NCI-H2171 (cell line): ENCODE measurements around the gene RLN2.
"Not testable (repeated sequence)": the region's sequence is repeated elsewhere in the genome, so short reads cannot be mapped to it uniquely, and the experiment has no call there.

ENCODE experiments used
- DNase-seq: peaks from one replicate; lab custom pipeline; 2025; lab: John Stamatoyannopoulos, UW

Gene RLN2, protein sequence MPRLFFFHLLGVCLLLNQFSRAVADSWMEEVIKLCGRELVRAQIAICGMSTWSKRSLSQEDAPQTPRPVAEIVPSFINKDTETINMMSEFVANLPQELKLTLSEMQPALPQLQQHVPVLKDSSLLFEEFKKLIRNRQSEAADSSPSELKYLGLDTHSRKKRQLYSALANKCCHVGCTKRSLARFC

DNA sequence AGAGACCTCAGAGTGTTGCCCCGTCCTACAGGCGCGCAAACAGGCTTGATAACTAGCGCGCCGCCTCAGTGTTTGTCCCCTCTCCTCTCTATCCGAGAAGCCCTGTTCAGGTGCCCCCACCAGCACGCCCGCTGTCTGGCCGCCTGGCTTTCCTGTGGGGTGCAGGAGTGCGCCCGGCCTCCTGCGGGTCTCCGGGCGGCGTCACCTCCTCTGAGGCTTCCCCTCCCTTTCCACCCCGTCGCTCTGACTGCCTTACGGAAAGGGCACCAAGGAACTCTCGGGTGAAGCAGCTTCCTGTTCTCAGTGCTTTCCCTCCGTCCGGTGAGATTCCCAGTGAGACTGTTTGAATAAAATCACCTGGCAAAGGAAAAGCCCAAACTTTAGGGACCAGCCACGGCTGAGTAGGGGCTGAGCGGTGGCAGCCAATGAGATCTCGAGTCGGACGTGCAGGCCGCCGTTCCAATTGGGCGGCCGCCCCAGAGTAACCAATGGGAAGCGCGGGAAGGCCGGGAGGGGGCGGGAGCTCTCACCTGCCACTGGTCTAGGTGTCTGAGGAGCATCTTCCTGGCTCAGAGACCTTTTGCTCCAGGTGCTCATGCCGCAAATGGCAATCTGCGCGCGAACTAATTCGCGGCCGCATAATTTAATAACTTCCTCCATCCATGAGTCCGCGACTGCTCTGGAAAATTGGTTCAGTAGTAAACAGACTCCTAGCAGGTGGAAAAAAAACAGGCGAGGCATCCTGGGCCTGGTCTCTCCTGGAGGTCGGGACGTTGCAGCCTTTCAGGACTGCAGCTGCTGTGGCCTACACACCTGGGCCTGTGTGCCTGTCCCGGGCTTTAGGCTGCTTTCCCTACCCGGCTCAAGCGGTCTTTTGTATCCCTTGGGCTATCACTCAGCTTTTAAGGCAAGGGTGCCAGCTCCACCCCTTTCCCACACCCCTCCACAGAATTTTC is at the start of gene RLN2:
RLN2 (minus strand) TSS at position 877 of the 956 bp plus-strand sequence; CDS start at position 741, 136 bp downstream.
- DNase-seq: not testable (repeated sequence)

DNA sequence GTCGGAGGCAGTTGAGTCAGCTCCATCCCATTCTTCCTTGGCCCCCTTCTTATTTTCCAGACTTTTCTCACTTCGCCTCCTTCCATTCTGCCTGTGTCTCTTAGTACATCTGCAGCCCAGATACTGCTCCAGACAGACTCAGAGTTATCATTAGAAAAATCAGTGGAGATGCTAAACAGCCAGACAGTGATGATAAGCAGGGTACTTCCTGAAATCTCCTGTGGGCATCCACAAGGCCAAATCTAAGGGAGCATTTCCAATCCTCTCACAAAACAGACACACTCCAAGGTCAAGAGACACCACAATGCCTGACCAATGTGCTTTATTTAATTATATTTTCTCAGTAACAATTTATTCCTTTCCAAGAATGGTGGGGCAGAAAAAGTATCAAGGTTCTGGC is 49.7 kb upstream of the RLN2 start:
- DNase-seq: no peak

DNA sequence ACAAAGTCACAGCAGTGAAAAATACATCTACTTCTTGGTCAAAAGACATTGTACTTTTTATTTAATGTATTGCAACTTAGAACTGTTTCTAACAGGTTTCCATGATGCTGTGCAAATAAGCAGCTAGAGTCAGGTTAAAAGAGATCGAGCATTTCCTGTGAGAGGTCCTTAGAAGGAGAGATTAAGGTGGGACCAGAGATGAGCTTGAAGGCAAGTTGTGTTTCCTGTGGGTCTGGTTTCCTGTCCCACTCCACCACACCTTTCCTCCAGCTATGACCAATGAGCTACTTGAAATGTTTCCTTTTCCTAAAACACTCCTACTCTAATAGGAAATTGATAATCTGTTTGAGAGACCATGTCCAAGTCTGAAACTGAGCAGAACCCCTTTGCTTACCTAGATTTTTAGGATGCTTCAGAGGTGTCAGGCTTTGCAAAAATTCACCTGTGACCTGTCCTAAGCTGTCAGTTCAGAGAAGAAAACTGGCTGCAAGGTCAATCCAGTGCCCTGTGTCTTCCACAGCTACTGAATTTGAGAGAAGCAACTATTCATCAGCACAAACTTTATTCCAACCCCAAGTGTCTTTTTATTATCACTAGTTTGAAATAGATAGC is 48.2 kb upstream of the RLN2 start:
- DNase-seq: no peak

DNA sequence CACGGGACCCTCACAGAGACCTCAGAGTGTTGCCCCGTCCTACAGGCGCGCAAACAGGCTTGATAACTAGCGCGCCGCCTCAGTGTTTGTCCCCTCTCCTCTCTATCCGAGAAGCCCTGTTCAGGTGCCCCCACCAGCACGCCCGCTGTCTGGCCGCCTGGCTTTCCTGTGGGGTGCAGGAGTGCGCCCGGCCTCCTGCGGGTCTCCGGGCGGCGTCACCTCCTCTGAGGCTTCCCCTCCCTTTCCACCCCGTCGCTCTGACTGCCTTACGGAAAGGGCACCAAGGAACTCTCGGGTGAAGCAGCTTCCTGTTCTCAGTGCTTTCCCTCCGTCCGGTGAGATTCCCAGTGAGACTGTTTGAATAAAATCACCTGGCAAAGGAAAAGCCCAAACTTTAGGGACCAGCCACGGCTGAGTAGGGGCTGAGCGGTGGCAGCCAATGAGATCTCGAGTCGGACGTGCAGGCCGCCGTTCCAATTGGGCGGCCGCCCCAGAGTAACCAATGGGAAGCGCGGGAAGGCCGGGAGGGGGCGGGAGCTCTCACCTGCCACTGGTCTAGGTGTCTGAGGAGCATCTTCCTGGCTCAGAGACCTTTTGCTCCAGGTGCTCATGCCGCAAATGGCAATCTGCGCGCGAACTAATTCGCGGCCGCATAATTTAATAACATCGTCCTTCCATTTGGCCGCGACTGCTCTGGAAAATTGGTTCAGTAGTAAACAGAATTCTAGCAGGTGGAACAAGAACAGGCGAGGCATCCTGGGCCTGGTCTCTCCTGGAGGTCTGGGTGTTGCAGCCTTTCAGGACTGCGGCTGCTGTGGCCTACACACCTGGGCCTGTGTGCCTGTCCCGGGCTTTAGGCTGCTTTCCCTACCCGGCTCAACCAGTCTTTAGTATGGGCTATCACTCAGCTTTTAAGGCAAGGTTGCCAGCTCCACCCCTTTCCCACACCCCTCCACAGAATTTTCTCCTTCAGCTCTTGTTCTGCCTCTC is 34.8 kb upstream of the RLN2 start, which contains the start of gene RLN1:
RLN1 (minus strand) TSS at position 885 of the 990 bp plus-strand sequence; CDS start at position 755, 130 bp downstream.
- DNase-seq: not testable (repeated sequence)

DNA sequence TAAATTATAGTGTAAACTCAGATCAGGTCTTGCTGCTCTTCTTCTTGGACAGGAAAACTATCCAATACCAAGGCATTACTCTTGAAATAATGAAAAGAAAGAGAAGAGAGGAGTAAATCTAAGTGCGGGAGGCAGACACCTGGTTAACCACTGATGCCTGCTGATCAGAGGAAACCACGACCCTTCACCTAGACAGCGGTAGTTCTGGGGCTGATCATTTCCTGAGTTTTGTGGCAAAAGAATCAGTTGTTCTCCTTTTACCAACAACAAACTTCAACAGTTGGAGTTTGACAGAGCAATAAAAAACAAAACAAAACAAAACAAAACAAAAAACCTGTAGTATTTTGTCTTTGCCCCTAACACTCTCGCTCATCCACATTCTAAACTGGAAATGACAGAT is 32.2 kb upstream of the RLN2 start:
- DNase-seq: no peak

DNA sequence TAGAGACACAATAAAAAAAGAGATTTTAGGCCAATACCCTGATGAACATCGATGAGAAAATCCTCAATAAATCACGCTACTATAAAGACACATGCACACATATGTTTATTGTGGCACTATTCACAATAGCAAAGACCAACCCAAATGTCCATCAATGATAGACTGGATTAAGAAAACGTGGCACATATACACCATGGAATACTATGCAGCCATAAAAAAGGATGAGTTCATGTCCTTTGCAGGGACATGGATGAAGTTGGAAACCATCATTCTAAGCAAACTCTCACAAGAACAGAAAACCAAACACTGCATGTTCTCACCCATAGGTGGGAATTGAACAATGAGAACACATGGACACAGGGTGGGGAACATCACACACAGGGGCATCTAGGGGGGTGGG is 26.8 kb upstream of the RLN2 start:
- DNase-seq: not testable (repeated sequence)

DNA sequence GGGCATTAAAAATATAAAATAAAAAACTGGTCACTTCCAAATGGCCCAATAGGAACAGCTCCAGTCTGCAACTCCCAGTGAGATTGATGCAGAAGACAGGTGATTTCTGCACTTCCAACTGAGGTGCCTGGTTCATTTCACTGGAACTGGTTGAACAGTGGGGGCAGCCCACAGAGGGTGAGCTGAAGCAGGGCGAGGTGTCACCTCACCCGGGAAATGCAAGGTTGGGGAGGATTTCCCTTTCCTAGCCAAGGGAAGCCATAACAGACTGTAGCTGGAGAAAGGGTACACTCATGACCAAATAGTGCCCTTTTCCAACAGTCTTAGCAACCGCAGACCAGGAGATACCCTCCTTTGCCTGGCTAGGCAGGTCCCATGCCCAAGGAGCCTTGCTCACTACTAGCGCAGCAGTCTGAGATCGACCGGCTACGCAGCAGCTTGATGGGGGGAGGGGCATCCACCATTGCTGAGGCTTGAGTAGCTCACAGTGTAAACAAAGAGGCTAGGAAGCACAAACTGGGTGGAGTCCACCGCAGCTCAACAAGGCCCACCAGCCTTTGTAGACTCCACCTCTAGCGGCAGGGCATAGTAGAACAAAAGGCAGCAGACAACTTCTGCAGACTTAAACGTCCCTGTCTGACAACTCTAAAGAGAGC is 22.5 kb upstream of the RLN2 start:
- DNase-seq: peak; percentile 29

DNA sequence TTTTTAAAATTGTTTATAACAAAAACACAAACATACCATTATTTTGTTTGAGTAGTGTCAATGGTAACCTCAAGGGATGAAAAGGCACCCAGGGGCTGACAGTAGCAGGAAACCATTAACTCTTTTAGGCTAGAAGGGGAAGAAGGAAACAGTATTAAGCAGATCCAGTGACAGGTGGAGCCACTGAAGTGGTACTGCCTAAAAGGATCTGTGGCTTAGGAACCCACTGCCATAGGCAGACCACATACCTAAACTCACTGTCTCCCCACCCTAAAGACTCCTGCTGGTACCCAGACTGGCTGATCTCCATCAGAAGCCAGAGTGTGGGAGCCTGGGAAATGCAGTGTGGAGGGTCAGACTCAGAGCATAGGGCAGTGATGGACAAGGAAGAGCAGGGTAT is 21.7 kb upstream of the RLN2 start:
- DNase-seq: no peak

DNA sequence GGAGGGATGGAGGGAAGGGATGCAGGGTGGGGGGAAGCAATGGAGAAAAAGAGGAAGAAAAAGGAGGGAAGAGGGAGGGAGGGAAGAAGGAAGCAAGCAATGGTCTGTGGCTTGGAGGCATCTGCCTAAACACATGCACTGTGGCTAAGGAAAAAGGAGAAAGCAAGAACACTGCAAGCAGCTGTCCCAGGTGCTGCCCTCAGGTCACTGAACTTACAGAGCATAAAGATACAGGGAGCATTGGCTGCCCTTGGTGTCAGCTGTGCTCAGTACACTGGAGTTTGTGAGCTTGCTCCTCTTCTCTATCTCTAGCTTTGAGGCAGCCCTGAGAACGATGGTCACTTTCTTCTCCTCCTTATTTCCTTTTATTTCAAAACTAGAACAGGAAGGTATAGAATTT is 17.1 kb upstream of the RLN2 start:
- not testable (repeated sequence) for DNase-seq

DNA sequence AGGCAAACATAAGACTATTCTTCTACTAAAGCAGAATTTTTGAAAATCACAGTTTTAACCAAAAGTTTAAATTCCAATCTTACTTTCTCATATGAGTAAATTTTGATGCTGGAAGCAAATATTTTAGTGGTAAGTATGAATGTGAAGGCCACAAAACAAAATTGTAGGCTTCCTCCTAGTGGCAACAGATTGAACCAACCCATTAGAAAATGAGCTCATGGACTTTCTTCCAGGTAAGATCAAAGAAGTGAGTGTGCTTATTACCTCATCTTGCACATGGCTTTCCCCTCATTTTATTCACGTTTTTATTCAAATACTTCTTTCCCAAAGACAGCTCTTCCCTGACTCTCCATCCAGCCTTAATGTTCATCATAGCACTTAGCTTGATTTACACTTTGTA is 16.5 kb upstream of the RLN2 start:
- DNase-seq: no peak

DNA sequence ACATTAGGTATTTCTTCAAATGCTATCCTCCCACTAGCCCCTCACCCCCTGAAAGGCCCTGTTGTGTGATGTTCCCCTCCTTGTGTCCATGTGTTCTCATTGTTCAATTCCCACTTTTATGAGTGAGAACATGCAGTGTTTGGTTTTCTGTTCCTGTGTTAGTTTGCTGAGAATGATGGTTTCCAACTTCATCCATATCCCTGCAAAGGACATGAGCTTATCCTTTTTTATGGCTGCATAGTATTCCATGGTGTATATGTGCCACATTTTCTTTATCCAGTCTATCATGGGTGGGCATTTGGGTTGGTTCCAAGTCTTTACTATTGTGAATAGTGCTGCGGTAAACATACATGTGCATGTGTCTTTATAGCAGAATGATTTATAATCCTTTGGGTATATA is 11.9 kb upstream of the RLN2 start:
- not testable (repeated sequence) for DNase-seq

DNA sequence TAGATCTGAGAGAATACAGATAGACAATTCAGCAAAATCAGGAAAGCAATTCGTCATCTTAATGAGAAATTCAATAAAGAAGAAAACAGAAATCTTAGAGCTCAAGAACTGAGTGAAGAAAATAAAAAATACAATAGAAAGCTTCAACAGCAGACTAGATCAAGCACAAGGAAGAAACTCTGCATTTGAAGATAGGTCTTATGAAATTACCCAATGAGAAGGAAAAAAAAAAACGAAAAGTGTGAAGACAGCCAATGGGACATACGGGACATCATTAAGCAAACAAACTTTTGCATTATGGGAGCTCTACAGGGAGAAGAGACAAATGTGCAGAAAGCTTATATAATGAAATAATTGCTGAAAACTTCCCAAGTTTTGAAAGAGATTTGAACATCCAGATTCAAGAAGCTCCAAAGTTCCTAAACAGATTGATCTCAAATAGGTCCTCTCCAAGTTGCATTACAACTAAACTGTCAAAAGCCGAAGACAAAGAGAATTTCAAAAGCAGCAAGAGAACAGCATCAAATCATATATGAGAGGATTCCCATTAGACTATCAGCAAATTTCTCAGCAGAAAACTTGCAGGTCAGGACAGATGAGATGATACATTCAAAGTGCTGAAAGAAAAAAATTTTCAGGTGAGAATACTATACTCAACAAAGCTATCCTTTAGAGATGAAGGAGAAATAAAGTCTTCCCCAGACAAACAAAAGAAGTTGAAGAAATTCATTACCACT is 10.8 kb upstream of the RLN2 start:
- DNase-seq: no peak

DNA sequence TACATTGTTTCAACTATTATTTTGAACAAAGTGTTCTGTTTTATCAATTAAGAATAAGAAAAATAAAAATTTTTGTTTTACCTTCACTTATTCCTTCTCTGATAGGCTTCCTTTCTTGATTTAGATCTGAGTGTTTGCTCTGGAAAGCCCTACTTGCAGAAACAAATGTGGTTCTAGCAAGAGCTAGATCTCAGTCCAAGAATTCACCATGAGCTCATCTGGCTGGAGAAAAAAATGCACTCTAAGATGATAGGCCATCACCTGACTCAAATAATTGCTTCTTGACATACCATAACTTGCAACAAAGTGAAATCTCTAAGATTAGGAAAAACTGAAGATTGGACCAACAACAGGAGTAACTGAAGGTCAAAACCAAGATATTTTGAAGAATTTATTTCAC is 6.3 kb upstream of the RLN2 start:
- no peak for DNase-seq

DNA sequence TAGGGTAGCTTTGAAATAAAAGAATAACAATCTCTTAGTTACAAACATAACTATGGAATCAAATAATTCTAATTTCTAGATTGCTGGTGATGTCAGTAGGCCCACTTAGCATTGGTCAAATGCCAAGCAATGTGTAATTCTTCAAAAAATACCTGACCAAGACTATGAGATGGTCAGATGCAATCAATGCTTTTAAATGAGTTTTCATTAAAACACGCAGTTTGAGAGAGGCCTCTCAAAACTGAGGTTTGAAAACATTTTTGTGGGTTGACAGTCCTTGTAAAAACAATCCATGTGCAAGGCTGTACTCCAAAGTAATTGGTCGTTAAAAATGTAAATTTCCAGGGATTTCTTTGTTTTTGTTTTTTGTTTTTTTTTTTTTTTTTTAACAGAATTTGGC is 1.2 kb upstream of the RLN2 start:
- DNase-seq: no peak

DNA sequence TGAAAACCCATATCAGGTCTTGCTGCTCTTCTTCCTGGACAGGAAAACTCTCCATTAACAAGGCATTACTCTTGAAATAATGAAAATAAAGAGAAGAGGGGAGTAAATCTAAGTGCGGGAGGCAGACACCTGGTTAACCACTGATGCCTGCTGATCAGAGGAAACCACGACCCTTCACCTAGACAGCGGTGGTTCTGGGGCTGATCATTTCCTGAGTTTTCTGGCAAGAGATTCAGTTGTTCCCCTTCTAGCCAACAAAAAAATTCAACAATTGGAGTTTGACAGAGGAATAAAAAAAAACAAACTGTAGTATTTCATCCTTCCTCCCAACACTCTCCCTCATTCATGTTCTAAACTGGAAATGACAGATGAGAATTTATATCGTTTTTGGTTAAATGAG is 3.0 kb downstream of the RLN2 start:
- no peak for DNase-seq

DNA sequence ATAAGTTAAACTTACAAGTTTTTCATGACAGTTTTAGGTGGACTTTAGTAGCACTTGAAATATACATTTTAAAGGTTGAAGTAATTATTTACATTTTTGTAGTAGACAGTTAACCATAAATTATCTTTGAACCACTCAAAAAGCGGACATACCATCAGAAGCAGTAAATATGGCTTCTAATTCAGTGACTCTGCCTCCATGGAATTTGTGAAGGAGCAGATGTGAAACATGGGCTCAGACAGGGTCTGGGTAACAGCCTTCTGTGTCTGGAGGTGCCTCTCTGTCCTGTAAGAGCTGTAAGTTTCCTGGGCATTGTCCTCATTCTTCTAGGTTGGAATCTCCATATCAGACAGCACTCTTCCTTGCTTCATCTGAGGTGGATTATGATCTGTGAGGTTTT is 12.4 kb downstream of the RLN2 start:
- DNase-seq: no peak

DNA sequence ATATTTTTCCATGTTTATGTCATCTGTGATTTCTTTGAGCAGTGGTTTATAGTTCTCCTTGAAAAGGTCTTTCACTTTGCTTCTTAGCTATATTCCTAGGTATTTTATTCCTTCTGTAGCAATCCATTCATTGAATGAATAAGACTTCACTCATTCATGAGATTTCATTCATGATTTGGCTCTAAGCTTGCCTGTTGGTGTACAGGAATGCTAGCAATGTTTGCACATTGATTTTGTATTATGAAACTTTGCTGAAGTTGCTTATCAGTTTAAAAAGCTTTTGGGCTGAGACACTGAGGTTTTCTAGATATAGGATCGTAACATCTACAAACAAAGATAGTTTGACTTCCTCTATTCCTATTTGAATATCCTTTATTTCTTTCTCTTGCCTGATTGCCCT is 15.9 kb downstream of the RLN2 start:
- no peak for DNase-seq

DNA sequence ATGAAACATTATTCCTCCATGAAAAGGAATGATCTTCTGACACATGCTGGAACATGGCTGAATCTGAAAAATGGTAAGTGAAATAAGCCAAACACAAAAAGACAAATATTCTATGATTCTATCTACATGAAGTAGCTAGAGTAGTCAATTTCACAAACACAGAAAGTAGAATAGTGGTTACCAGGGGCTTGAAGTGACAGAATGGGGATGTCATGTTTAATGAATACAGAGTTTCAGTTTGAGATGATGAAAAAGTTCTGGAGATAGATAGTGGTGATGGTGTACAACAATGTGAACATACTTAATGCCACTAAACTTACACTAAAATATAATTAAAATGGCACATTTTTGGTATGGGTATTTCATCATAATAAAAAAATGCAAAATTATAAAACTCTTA is 18.3 kb downstream of the RLN2 start:
- DNase-seq: no peak

DNA sequence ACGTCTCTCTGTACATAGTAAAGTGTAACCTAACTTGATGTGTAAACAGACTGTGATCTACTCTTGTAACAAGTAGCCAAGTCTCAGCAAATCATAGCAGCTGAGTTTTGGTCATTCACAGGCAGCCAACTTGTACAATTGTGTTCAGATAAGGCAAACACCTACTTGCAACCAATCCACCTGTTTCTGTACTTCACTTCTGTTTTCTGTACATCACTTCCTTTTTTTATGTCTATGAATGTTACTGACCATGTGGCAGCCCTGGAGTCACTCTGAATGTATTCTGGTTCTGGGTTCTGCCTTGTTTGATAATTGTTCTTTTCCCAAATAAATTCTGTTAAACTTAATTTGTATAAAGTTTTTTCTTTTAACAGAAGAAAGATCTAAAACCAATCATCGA is 26.0 kb downstream of the RLN2 start:
- DNase-seq: no peak

DNA sequence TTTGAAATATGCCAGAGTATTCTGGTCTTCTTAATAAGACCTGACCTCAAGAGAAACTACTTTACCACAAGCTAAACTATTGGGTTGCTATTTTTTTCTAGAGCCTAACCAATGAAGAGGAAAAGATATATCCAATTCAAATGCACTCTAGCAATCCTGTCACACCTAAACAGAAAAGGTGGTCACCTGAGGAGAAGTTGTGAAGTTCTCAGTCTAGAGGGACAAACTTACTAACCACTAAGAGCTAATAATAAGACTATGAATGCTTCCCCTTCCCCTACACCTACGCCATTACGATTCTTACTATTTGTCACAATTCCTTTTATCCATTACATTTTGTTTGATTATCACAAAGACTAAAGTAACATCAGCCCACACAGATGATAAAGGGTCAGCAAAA is 29.7 kb downstream of the RLN2 start:
- no peak for DNase-seq
